Measurements from ENCODE around the gene ATP5IF1. TPM values are rescaled to one million over a fixed set of nuclear protein-coding genes. Genes with fewer than 3 reads are reported as not detected.
A peak's percentile ranks its signal among the peaks of the same experiment; 100 is the strongest.

Gene ATP5IF1
- total and polyA plus RNA-seq, 2 of the 13 experiments (the other 11 are each of a cell fraction or from before 2014, with no cell fraction given) = 97.7 to 131 TPM

GRCh38 chr1:28199328-28200233, 36.3 kb upstream of the ATP5IF1 start (continued):
- TF ChIP-seq ZNF34 (CRISPR knock-in tag; IDR thresholded peaks at IDR 0.05; ENCODE audit: borderline replicate concordance) (no peak), U2AF2 (IDR thresholded peaks at IDR 0.05; ENCODE audit: low read depth, low read length) (no peak), ZNF567 (CRISPR knock-in tag; IDR thresholded peaks at IDR 0.05; ENCODE audit: borderline replicate concordance) (no peak), ZNF691 (CRISPR knock-in tag; IDR thresholded peaks at IDR 0.05; ENCODE audit: borderline replicate concordance, low read depth) (no peak), SRSF4 (IDR thresholded peaks at IDR 0.05; ENCODE audit: low read depth, low read length, poor library complexity, severe bottlenecking) (no peak), ZNF891 (CRISPR knock-in tag; IDR thresholded peaks at IDR 0.05) (no peak), ELF1 (CRISPR knock-in tag; IDR thresholded peaks at IDR 0.05) (no peak), SIX4 (CRISPR knock-in tag; IDR thresholded peaks at IDR 0.05) (no peak), ZNF703 (CRISPR knock-in tag; IDR thresholded peaks at IDR 0.05; ENCODE audit: borderline replicate concordance) (no peak)

- Histone ChIP-seq H3K4me1 (ENCODE audit: insufficient read depth, low read length) (peaks cover 11% of the 10 kb centered on the region), H3K4me2 (ENCODE audit: low read depth, low read length) (no peak overlapping the region), H3K27me3 (ENCODE audit: control insufficient read depth in 1 of 2, insufficient read depth in 2 of 2, low read length in 2 of 2) (no peaks in the 10 kb centered on the region), H3K4me3 (replicated peaks in 1 of 3; ENCODE audit: insufficient read depth in 1 of 3, low read depth in 2 of 3, low read length in 3 of 3) (no peak overlapping the region), H4K20me1 (ENCODE audit: insufficient read depth, low read length) (no peaks in the 10 kb centered on the region), H3K79me2 (ENCODE audit: insufficient read depth, low read length) (no peaks in the 10 kb centered on the region), H2AFZ (ENCODE audit: low read length) (no peak overlapping the region), H3K36me3 (replicated peaks in 1 of 2; ENCODE audit: control insufficient read depth in 1 of 2, insufficient read depth in 2 of 2, low read length in 2 of 2) (peaks cover 17 to 49% of the 10 kb centered on the region in 2 experiments), H3K9ac (ENCODE audit: insufficient read depth, low read depth, low read length) (no peak overlapping the region), H3K27ac (ENCODE audit: extremely low read length, insufficient read depth, low read length) (no peak overlapping the region), H3K9me3 (ENCODE audit: low read length) (no peaks in the 10 kb centered on the region)
- FAIRE-seq = no peak
- ChIA-PET CTCF (ENCODE audit: low intra/inter-chr PET ratio, low total read pairs) (no interaction called here), POLR2A (no interaction called here)
- no peak for DNase-seq (ENCODE audit: low spot score)
- 0 out of 2 replicates have a peak, but pooled peaks have one; percentile 10 for TF ChIP-seq ZNF629 (CRISPR knock-in tag; conservative IDR thresholded peaks at IDR 0.05)
- no peak for TF ChIP-seq MAX (IDR thresholded peaks at IDR 0.05)
- ATAC-seq = no peak
- intact Hi-C loops (cut with micrococcal nuclease; ENCODE audit: unreplicated experiment) (no loop called here), in situ Hi-C loops (cut with HindIII; ENCODE audit: extremely low pct_ligation_motif_present, low pct_unique_long_range_greater_than_20kb) (loop anchor here (10.0 kb wide), 1 partner anchor 336 kb away; no protein-coding TSS in a partner anchor)
- BruUV-seq (replicated peaks) = no TSS peak
- 98% methylated on average over 6 of the region's 6 CpGs for WGBS (ENCODE audit: low lambda C conversion rate)
These were observed 35.6 kb upstream of the ATP5IF1 start for GRCh38 chr1:28200234-28200873.

Measured in HepG2 (cell line).